HFF-Myc (cell line): Measurements from ENCODE around the gene SYNPR.

ENCODE experiments used
- DNase-seq: peaks from one replicate; pipeline ENCODE4 v3.0.0-alpha.2; 2011; ENCODE audit warnings: low read depth; ENCODE audit errors: extremely low read depth
- H3K4me3 ChIP-seq: replicated peaks from 2 replicates; pipeline ENCODE4 v1.5.1; 2011; ENCODE audit warnings: low read depth, mild to moderate bottlenecking, control low read depth, low read length
- TF ChIP-seq, protein P1 (sequence below): IDR thresholded peaks from 2 replicates; pipeline ENCODE4 v1.5.1; 2012; ENCODE audit warnings: mild to moderate bottlenecking, low read depth, low read length, control low read depth; ENCODE audit errors: missing control alignments

The SYNPR gene

DNA sequence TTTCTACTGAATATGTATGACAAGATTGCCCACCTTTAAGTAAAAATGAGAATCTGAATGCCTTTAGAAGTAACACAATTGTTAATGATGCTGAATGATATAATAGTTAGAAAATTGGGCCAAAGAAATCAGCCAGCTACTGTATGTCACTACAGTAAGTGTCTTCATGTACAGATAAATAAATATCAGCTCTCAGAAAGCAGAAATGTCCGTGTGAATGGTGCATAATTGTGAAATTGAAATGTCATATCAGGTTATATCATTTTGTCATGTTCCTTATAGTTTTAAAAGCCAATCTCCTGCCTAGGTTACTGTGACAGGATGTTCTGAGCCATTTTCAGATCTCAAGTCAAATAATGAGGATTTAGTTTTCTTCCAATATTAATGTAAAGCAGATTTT is 283.8 kb downstream of the SYNPR start:
- TF ChIP-seq, protein P1, sequence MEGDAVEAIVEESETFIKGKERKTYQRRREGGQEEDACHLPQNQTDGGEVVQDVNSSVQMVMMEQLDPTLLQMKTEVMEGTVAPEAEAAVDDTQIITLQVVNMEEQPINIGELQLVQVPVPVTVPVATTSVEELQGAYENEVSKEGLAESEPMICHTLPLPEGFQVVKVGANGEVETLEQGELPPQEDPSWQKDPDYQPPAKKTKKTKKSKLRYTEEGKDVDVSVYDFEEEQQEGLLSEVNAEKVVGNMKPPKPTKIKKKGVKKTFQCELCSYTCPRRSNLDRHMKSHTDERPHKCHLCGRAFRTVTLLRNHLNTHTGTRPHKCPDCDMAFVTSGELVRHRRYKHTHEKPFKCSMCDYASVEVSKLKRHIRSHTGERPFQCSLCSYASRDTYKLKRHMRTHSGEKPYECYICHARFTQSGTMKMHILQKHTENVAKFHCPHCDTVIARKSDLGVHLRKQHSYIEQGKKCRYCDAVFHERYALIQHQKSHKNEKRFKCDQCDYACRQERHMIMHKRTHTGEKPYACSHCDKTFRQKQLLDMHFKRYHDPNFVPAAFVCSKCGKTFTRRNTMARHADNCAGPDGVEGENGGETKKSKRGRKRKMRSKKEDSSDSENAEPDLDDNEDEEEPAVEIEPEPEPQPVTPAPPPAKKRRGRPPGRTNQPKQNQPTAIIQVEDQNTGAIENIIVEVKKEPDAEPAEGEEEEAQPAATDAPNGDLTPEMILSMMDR = no peak
- DNase-seq = no peak
- H3K4me3 ChIP-seq = no peak overlapping the region

DNA sequence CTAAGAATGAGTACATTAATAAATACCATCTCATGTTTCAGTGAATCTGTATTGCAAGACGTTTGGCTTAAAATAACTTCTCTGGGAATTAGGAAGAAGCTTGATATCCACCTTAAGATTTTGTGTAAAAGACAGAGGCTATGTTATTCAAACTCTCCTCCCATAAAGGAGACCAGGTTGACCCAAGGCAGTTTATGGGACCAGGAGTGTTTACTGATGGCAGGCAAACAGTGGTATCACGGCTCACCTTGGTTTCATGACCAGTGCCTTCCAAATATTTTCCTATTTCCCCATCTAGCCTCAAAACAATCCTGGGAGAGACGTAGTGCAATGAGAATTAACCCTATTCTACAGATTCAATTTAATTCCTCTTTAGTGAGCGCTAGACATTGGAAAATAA is 284.2 kb downstream of the SYNPR start:
- DNase-seq = no peak
- H3K4me3 ChIP-seq = no peak overlapping the region
- TF ChIP-seq, protein P1 = no peak

DNA sequence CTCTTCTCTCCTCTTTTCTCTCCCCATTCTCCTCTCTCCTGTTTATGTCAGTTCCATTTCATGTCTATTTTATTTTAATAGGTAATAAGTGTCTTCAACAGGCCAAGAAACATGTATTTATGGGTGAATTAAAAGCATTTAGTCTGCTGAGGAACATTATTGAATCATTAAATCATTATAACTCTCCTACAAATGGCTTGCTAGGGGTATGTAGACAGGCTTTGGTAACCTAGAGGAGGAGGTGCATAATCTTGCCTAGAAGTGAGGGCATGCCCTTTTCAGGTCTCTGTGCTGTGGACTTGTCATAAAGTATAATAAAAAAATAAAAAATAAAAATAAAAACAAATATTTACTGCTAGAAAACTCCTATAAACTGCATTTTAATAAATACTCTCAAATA is 285.5 kb downstream of the SYNPR start:
- TF ChIP-seq, protein P1 = no peak
- H3K4me3 ChIP-seq = no peak overlapping the region
- no peak for DNase-seq

DNA sequence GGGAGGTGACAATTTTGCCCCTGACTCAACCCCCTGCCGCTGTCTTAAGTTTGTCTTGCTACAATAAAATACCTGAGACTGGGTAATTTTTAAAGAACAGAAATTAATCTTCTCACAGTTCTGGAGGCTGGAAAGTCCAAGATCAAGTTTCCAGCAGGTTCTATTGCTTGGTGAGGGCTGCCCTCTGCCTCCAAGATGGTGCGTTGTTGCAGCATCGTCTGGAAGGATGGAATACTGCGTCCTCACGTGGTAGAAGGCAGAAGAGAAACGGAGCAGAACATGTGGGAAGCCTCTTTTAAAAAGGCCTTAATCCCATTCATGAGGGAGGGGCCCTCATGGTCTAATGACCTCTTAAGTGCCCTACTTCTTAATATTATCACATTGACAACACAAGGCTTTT is 287.1 kb downstream of the SYNPR start:
- TF ChIP-seq, protein P1 = no peak
- no peak overlapping the region for H3K4me3 ChIP-seq
- DNase-seq = no peak

DNA sequence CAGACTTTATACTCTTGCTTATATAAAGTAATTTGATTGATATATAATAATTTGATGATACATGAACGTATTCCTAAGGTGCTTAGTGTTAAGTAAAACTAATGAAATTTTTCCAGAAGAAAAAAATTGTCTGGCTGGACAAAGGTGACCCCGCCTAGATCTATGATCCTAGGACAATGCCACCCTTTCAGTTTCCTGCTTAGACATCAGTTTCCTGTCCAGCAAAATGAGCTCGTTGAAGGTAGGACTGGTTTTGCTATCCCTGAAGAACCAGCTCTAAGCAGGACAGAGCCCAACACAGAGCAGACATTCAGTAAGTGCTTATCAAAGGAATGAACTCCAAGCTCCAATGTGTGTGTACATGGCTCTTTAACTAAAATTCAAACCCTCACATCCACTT is 293.6 kb downstream of the SYNPR start:
- TF ChIP-seq, protein P1 = no peak
- DNase-seq = no peak

DNA sequence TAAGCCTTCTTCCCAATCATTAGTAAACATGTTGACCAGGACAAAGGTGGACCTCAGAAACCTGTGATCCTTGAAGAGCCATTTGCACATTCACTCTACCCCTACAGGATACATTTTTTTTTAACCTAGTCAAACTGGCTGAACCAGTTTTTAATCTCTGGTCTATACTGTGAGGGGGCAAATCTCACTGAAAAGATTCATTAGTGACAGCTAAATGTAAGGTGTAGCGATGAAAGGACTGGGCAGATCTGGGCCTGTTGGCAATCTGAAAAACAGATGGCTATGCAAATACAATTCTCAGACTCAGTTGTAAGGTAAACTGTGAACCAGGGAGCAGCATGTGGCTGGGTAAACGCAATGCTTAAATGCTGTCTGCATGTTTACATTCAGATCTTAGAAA is 298.7 kb downstream of the SYNPR start:
- no peak for DNase-seq
- no peak overlapping the region for H3K4me3 ChIP-seq
- TF ChIP-seq, protein P1 = no peak

More for the DNA sequence above, 293.6 kb downstream of the SYNPR start:
- H3K4me3 ChIP-seq = no peak overlapping the region

DNA sequence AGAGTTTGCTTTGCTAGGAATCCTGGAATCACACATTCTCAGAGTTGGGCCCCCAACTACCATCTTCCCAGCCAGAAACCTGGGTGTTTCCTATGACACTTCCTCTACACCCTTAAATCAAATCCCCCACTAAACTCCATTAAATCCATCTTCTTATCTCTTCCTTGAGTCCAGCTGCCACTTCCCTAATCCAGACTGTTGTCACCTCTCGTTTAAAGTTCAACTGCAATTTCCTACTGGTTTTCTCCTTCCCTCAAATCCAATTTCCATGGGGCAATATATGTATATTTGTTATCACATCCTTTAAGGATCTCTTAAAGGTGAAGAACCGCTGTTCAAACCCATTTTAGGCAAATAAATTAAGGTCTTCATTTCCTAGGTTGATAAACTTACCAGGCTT is 300.8 kb downstream of the SYNPR start:
- DNase-seq = no peak
- no peak overlapping the region for H3K4me3 ChIP-seq
- TF ChIP-seq, protein P1 = no peak
